ENCODE results near the gene CBS. TPM values are rescaled to one million over a fixed set of nuclear protein-coding genes. Genes with fewer than 3 reads are reported as not detected.
"Not testable (repeated sequence)": the region's sequence is repeated elsewhere in the genome, so short reads cannot be mapped to it uniquely, and the experiment has no call there.

Gene CBS
- total and polyA plus RNA-seq, 3 experiments from 2014 or later, result 3.7 to 5.5 TPM; not detected in 1

- ChIA-PET POLR2A (no interaction called here), CTCF (no interaction called here)
- Mint-ChIP-seq H3K27ac (peak overlapping the region in 1 of 8 donors; percentile 40), H3K9me3 (no peaks in the 10 kb centered on the region), H3K4me3 (no peak overlapping the region), H3K4me1 (no peaks in the 10 kb centered on the region), H3K36me3 (peaks cover 4 to 84% (median 13%) of the 10 kb centered on the region in 3 donors), H3K27me3 (no peaks in the 10 kb centered on the region)
- H3K27me3 ChIP-seq (ENCODE audit: insufficient read depth, low read length, poor library complexity, severe bottlenecking), result no peaks in the 10 kb centered on the region
- no peaks in the 10 kb centered on the region for H3K36me3 ChIP-seq (ENCODE audit: insufficient read depth, low read length)
- DNase-seq, result no peak
- H3K27ac ChIP-seq (ENCODE audit: low read depth, low read length), result no peak overlapping the region
- H3K4me1 ChIP-seq (ENCODE audit: insufficient read depth, low read length), result no peaks in the 10 kb centered on the region
- H3K9me3 ChIP-seq (ENCODE audit: low read length), result no peaks in the 10 kb centered on the region
- H3K4me3 ChIP-seq (ENCODE audit: low read length), result no peak overlapping the region
Observed at GRCh38 chr21:43015906-43016540, 59.6 kb downstream of the CBS start.

GRCh38 chr21:43012596-43012995 lies 63.0 kb downstream of the CBS start:
- H3K4me3 ChIP-seq (ENCODE audit: low read length), result no peak overlapping the region
- ChIA-PET CTCF (no interaction called here), POLR2A (no interaction called here)
- H3K27me3 Mint-ChIP-seq, result no peaks in the 10 kb centered on the region
- DNase-seq, result no peak
- no peak overlapping the region for H3K4me3 Mint-ChIP-seq
- H3K9me3 Mint-ChIP-seq, result no peaks in the 10 kb centered on the region
- H3K4me1 Mint-ChIP-seq, result no peaks in the 10 kb centered on the region
- H3K36me3 ChIP-seq (ENCODE audit: insufficient read depth, low read length), result peaks cover 10% of the 10 kb centered on the region
- no peaks in the 10 kb centered on the region for H3K4me1 ChIP-seq (ENCODE audit: insufficient read depth, low read length)
- H3K27me3 ChIP-seq (ENCODE audit: insufficient read depth, low read length, poor library complexity, severe bottlenecking), result no peaks in the 10 kb centered on the region
- H3K9me3 ChIP-seq (ENCODE audit: low read length), result no peaks in the 10 kb centered on the region
- peak overlapping the region in 2 of 8 donors; percentile 17 to 78 for H3K27ac Mint-ChIP-seq
- H3K27ac ChIP-seq (ENCODE audit: low read depth, low read length), result no peak overlapping the region
- H3K36me3 Mint-ChIP-seq, result peaks cover 8 to 79% (median 19%) of the 10 kb centered on the region in 3 donors

GRCh38 chr21:43006874-43007208 lies 68.8 kb downstream of the CBS start:
- Histone ChIP-seq H3K36me3 (ENCODE audit: insufficient read depth, low read length) (peaks cover 10% of the 10 kb centered on the region), H3K4me1 (ENCODE audit: insufficient read depth, low read length) (no peaks in the 10 kb centered on the region), H3K27me3 (ENCODE audit: insufficient read depth, low read length, poor library complexity, severe bottlenecking) (no peaks in the 10 kb centered on the region), H3K9me3 (ENCODE audit: low read length) (no peaks in the 10 kb centered on the region), H3K27ac (ENCODE audit: low read depth, low read length) (no peak overlapping the region), H3K4me3 (ENCODE audit: low read length) (no peak overlapping the region)
- no peak for DNase-seq
- POLR2A ChIA-PET, result no interaction called here
- Mint-ChIP-seq H3K27ac (no peak overlapping the region), H3K4me1 (peaks cover 0 to 7% (median 3%) of the 10 kb centered on the region in 3 donors), H3K9me3 (no peaks in the 10 kb centered on the region), H3K4me3 (no peak overlapping the region), H3K36me3 (peaks cover 6 to 65% (median 20%) of the 10 kb centered on the region in 3 donors), H3K27me3 (no peaks in the 10 kb centered on the region)
- CTCF ChIA-PET, result no interaction called here

GRCh38 chr21:43006051-43006873 lies 69.4 kb downstream of the CBS start:
- H3K27me3 Mint-ChIP-seq; H3K4me1 Mint-ChIP-seq; H3K4me1 ChIP-seq (ENCODE audit: insufficient read depth, low read length); H3K4me3 Mint-ChIP-seq; DNase-seq; H3K27me3 ChIP-seq (ENCODE audit: insufficient read depth, low read length, poor library complexity, severe bottlenecking); H3K9me3 Mint-ChIP-seq; POLR2A ChIA-PET; H3K4me3 ChIP-seq (ENCODE audit: low read length); H3K27ac Mint-ChIP-seq; H3K27ac ChIP-seq (ENCODE audit: low read depth, low read length); CTCF ChIA-PET; H3K9me3 ChIP-seq (ENCODE audit: low read length): not testable (repeated sequence)
- peaks cover 10% of the 10 kb centered on the region for H3K36me3 ChIP-seq (ENCODE audit: insufficient read depth, low read length)
- peaks cover 6 to 60% (median 17%) of the 10 kb centered on the region in 3 donors for H3K36me3 Mint-ChIP-seq

GRCh38 chr21:43005635-43006034 lies 70.0 kb downstream of the CBS start:
- Mint-ChIP-seq H3K4me1 (peaks cover 0 to 7% (median 3%) of the 10 kb centered on the region in 3 donors), H3K4me3 (no peak overlapping the region), H3K27me3 (no peaks in the 10 kb centered on the region), H3K9me3 (peaks cover 0 to 2% (median 0%) of the 10 kb centered on the region in 5 donors), H3K36me3 (peaks cover 6 to 56% (median 17%) of the 10 kb centered on the region in 3 donors), H3K27ac (no peak overlapping the region)
- H3K9me3 ChIP-seq (ENCODE audit: low read length), result no peaks in the 10 kb centered on the region
- peaks cover 10% of the 10 kb centered on the region for H3K36me3 ChIP-seq (ENCODE audit: insufficient read depth, low read length)
- no peaks in the 10 kb centered on the region for H3K4me1 ChIP-seq (ENCODE audit: insufficient read depth, low read length)
- no peaks in the 10 kb centered on the region for H3K27me3 ChIP-seq (ENCODE audit: insufficient read depth, low read length, poor library complexity, severe bottlenecking)
- H3K4me3 ChIP-seq (ENCODE audit: low read length), result no peak overlapping the region
- H3K27ac ChIP-seq (ENCODE audit: low read depth, low read length), result no peak overlapping the region
- DNase-seq, result no peak
- ChIA-PET POLR2A (no interaction called here), CTCF (no interaction called here)

GRCh38 chr21:43004926-43005325 lies 70.7 kb downstream of the CBS start:
- H3K36me3 ChIP-seq (ENCODE audit: insufficient read depth, low read length), result peaks cover 10% of the 10 kb centered on the region
- H3K4me3 ChIP-seq (ENCODE audit: low read length), result no peak overlapping the region
- Mint-ChIP-seq H3K4me1 (peaks cover 0 to 7% (median 3%) of the 10 kb centered on the region in 3 donors), H3K36me3 (peaks cover 10 to 58% (median 20%) of the 10 kb centered on the region in 3 donors), H3K27me3 (no peaks in the 10 kb centered on the region), H3K27ac (peak overlapping the region in 1 of 8 donors; percentile 87), H3K4me3 (no peak overlapping the region), H3K9me3 (peaks cover 3 to 6% (median 4%) of the 10 kb centered on the region in 5 donors)
- peaks cover 4% of the 10 kb centered on the region for H3K9me3 ChIP-seq (ENCODE audit: low read length)
- H3K27ac ChIP-seq (ENCODE audit: low read depth, low read length), result no peak overlapping the region
- no peaks in the 10 kb centered on the region for H3K4me1 ChIP-seq (ENCODE audit: insufficient read depth, low read length)
- ChIA-PET CTCF (no interaction called here), POLR2A (no interaction called here)
- no peak for DNase-seq
- no peaks in the 10 kb centered on the region for H3K27me3 ChIP-seq (ENCODE audit: insufficient read depth, low read length, poor library complexity, severe bottlenecking)

Other genes with a start within 250 kb of the CBS start
- gene WDR4, start 196.3 kb downstream of the CBS start, total RNA-seq, result 10 to 100 TPM; 53.7 to 54.9 TPM
- gene WDR4, start 196.3 kb downstream of the CBS start, polyA plus RNA-seq, result 8.0 TPM
- 10 to 100 TPM; 36.6 to 36.8 TPM for gene NDUFV3, start 182.5 kb downstream of the CBS start, total RNA-seq
- 20.3 TPM for gene NDUFV3, start 182.5 kb downstream of the CBS start, polyA plus RNA-seq
- gene ERVH48-1, start 150.2 kb downstream of the CBS start, total RNA-seq, result not detected
- gene ERVH48-1, start 150.2 kb downstream of the CBS start, polyA plus RNA-seq, result not detected
- gene PKNOX1, start 101.3 kb downstream of the CBS start, total RNA-seq, result 10 to 100 TPM; 22.8 to 22.9 TPM
- 18.6 TPM for gene PKNOX1, start 101.3 kb downstream of the CBS start, polyA plus RNA-seq
- 10 to 100 TPM; 15.0 to 16.3 TPM for gene U2AF1, start 31.7 kb upstream of the CBS start, total RNA-seq
- 58.0 TPM for gene U2AF1, start 31.7 kb upstream of the CBS start, polyA plus RNA-seq
- gene CRYAA, start 93.2 kb upstream of the CBS start, total RNA-seq, result not detected
- not detected for gene CRYAA, start 93.2 kb upstream of the CBS start, polyA plus RNA-seq